ENCODE measurements around the gene CXorf58.
"Not testable (repeated sequence)": the region's sequence is repeated elsewhere in the genome, so short reads cannot be mapped to it uniquely, and the experiment has no call there.

The CXorf58 gene

GRCh38 chrX:23954396-23954795 is 46.6 kb downstream of the CXorf58 start:
- DNase-seq, result no peak

DNA sequence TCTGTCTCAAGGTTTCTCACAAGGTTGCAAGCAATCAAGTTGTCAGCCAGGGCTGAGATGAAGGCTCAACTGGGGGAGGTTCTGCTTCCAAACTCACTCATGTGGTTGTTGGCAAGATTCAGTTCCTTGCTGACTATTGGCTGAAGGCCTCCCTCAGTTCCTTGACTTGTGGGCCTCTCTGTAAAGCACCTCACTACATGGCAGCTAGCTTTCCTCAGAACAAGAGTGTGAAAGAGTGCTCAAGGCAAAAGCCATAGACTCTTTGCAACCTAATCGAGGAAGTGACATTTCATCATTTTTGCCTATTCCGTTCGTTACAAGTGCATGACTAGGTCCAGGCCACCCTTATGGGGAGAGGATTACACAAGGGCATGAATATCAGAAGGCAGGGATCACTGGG is 52.0 kb downstream of the CXorf58 start:
- no peak for DNase-seq

DNA sequence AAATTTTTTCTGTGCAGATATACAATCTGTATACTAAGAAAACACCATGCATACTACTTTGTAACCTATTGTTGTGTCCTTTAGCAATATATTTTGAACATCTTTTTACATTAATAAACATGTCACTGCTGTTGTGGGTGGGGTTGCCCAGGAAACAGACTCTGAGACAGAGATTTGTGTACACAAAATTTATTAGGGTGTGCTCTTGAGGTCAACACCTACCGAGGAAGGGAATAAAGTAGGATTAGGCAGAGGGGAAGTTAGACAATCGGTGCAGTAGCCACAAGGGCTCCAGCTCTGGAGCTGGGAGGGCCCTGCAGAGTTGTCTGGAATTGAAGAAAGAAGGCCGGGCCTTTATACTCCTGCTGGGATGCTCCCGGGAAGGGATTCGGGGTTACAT is 56.4 kb downstream of the CXorf58 start:
- DNase-seq, result no peak

- DNase-seq, result not testable (repeated sequence)
These were observed 57.8 kb downstream of the CXorf58 start for GRCh38 chrX:23965630-23966029.

GRCh38 chrX:23978491-23978890 is 70.7 kb downstream of the CXorf58 start:
- DNase-seq, result no peak

- peak in 1 of 3 experiments; percentile 40 for DNase-seq
These were observed 72.2 kb downstream of the CXorf58 start for GRCh38 chrX:23980011-23980441.

GRCh38 chrX:23981222-23981621 is 73.4 kb downstream of the CXorf58 start:
- DNase-seq, result no peak

- no peak for DNase-seq
These were observed 73.9 kb downstream of the CXorf58 start for GRCh38 chrX:23981711-23982110.

DNA sequence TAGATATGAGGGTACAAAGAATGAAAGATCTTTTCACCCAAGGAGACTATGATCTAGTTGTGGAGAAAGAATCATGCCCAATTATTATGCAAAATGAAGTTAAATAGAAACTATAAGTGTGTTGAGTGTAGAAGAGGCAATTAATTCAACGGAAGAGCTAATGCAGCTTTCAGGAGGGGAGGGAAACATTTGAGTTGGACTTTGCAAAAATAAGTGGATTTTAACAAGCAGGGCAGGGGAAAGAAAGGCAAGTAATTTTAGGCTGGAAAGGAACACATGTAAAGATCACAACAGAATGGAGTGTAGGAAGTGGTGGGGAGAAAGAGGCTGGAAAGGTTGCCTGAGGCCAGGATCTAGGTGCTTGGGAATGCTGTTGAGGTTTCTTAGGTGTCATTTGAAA is 75.1 kb downstream of the CXorf58 start:
- no peak for DNase-seq
